OCI-LY3 (cell line): ENCODE results near the gene CCL11.

Source experiments
- CTCF ChIP-seq: fragments of 200-600, 300-600 bp; sonication (generic); IDR thresholded peaks from 2 replicates; pipeline ENCODE4 v1.5.1; 2014; ENCODE audit warnings: antibody characterized with exemption, low read length, low read depth
- EZH2phosphoT487 ChIP-seq: fragments of 200-600 bp; shearing (Covaris generic); IDR thresholded peaks from 2 replicates; pipeline ENCODE4 v1.6.1; 2018; ENCODE audit warnings: antibody characterized with exemption, mixed run types, low read depth

GRCh38 chr17:34251186-34251585 lies 34.4 kb upstream of the CCL11 start:
- no peak for TF ChIP-seq CTCF
- TF ChIP-seq EZH2phosphoT487: no peak
